Upper lobe of right lung (tissue), 1 donor: ENCODE measurements around the gene TMEM117. TPM values are rescaled to one million over a fixed set of nuclear protein-coding genes. Genes with fewer than 3 reads are reported as not detected.

ENCODE experiments used
- ATAC-seq: fragments of 200-7000 bp; cut with Tn5 transposase; one replicate; pipeline ENCODE4 v1.9.1; 2020; ENCODE audit warnings: mild to moderate bottlenecking, moderate library complexity
- DNase-seq: peaks from one replicate; pipeline ENCODE4 v3.0.0-alpha.2; 2020
- H3K27ac ChIP-seq: fragments of 200-600 bp; one replicate; pipeline ENCODE4 v1.8.0; 2022
- H3K27me3 ChIP-seq: fragments of 200-600 bp; one replicate; pipeline ENCODE4 v1.8.0; 2022; ENCODE audit warnings: mild to moderate bottlenecking
- H3K36me3 ChIP-seq: fragments of 200-600 bp; one replicate; pipeline ENCODE4 v1.8.0; 2022
- H3K4me1 ChIP-seq: fragments of 200-600 bp; one replicate; pipeline ENCODE4 v1.8.0; 2022
- H3K4me3 ChIP-seq: fragments of 200-600 bp; one replicate; pipeline ENCODE4 v1.8.0; 2022; ENCODE audit warnings: mild to moderate bottlenecking
- H3K9me3 ChIP-seq: fragments of 200-600 bp; one replicate; pipeline ENCODE4 v1.8.0; 2022
- intact Hi-C: fragments of 100-400 bp; cut with DNase I; formaldehyde crosslinking; loops from one replicate; pipeline ENCODE4 v1.11.0; 2022
- total RNA-seq: library from RNA; stranded (reverse); fragmentation: NEBNext Ultra II Directional; extraction: Animal tissue kit (Norgen Biotek cat#: 25700); gene quantifications from one replicate; pipeline ENCODE4 v1.2.1, GENCODE V29; 2021
- TF ChIP-seq, protein P1 (sequence below): fragments of 200-600 bp; IDR thresholded peaks from one replicate; pipeline ENCODE4 v1.8.0; 2022; ENCODE audit warnings: antibody characterized with exemption
- donor health status: DM: no; HTN: yes; CAD: no; lungs with severe emphysema.

Gene TMEM117
- total RNA-seq, 1 donor from 2014 or later: 4.6 TPM

DNA sequence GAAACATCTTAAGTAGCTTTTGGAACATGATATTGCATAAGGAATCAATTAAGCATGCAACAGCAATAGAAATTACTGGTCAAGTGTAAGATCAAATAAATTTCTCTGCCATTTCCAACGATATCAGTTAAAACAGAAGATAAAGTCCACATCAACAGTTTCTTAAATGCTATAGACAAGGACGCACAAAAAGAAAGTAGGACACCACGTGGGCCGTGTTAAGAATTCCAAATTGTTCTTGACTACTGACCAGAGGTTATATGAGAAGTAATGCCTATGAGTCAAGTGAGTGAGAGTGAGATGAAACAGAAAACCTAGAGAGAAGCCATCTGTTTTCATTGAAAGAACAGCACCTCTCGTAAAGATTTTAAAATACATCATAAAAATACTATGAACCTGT, 318.2 kb downstream of the TMEM117 start:
- H3K27ac ChIP-seq: no peak overlapping the region
- H3K4me1 ChIP-seq: no peaks in the 10 kb centered on the region
- no peak for ATAC-seq
- intact Hi-C loops: no loop called here
- TF ChIP-seq, protein P1, sequence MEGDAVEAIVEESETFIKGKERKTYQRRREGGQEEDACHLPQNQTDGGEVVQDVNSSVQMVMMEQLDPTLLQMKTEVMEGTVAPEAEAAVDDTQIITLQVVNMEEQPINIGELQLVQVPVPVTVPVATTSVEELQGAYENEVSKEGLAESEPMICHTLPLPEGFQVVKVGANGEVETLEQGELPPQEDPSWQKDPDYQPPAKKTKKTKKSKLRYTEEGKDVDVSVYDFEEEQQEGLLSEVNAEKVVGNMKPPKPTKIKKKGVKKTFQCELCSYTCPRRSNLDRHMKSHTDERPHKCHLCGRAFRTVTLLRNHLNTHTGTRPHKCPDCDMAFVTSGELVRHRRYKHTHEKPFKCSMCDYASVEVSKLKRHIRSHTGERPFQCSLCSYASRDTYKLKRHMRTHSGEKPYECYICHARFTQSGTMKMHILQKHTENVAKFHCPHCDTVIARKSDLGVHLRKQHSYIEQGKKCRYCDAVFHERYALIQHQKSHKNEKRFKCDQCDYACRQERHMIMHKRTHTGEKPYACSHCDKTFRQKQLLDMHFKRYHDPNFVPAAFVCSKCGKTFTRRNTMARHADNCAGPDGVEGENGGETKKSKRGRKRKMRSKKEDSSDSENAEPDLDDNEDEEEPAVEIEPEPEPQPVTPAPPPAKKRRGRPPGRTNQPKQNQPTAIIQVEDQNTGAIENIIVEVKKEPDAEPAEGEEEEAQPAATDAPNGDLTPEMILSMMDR: no peak
- no peaks in the 10 kb centered on the region for H3K36me3 ChIP-seq
- H3K9me3 ChIP-seq: no peaks in the 10 kb centered on the region
- H3K27me3 ChIP-seq: no peaks in the 10 kb centered on the region
- H3K4me3 ChIP-seq: peak overlapping the region; percentile 20
- DNase-seq: no peak

DNA sequence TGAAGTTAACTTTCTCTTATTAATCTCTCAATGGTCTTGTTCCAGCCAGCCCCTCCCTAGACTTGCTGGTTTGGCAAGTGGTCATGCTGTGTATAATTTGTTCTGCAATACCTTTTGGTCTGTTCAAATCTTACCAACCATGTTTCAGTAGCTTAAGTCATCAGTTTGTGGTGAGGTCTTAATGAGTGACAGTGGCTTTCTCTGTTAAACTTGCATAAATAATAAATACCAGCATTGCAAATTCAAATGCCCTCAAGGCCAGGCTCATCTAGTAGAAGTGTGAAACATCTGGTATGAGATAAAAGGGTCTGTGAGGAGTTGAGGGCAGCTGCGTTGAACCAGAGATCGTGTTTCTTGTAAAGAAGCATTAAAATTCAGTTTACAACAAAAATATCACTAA, 319.5 kb downstream of the TMEM117 start:
- Histone ChIP-seq H3K9me3 (no peaks in the 10 kb centered on the region), H3K4me1 (no peaks in the 10 kb centered on the region), H3K27ac (no peak overlapping the region), H3K4me3 (no peak overlapping the region), H3K27me3 (no peaks in the 10 kb centered on the region), H3K36me3 (no peaks in the 10 kb centered on the region)
- intact Hi-C loops: no loop called here
- TF ChIP-seq, protein P1: no peak
- DNase-seq (no peak), ATAC-seq (no peak)

DNA sequence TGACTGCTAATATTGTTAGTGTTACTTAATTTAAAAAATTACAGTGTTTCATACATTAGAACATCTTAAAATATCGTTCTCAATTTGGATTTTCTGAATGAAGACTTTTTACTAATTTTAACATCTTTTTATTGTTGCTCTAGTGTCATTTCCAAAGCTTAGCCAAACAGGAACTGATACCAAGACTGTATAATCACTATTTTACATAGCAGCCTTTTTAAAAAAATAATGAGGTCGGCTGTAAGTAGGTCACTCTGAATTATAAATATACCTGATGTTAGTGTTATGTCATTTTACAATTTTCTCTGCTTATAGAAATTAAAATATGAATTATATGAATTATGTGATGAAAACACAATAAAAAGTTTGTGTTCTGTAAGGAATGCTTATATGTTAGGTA, 321.5 kb downstream of the TMEM117 start:
- H3K27ac ChIP-seq: no peak overlapping the region
- ATAC-seq (no peak), DNase-seq (no peak)
- intact Hi-C loops: no loop called here
- no peaks in the 10 kb centered on the region for H3K27me3 ChIP-seq
- no peaks in the 10 kb centered on the region for H3K9me3 ChIP-seq
- H3K4me3 ChIP-seq: no peak overlapping the region
- no peaks in the 10 kb centered on the region for H3K36me3 ChIP-seq
- no peaks in the 10 kb centered on the region for H3K4me1 ChIP-seq
- TF ChIP-seq, protein P1: no peak

DNA sequence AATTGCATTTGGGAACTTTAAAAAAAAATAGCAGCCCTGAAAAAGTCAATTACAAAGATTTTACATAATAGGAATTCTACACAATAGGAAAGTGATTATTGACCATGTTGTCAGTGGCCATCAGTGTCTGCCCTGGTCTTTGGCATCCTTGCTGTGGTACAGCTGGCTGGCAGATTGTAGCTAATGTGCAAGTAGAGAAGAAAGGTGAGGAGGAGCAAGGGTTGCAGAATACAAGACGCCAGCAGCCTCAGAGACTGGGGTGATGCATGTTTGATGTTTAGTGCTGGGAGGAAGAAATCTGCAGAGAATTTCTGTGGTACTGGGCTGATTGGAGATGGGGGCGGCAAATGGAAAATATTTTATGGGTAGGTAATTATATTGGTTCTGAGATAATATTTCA, 322.9 kb downstream of the TMEM117 start:
- DNase-seq: no peak
- no peak for ATAC-seq
- H3K4me3 ChIP-seq: no peak overlapping the region
- no peaks in the 10 kb centered on the region for H3K27me3 ChIP-seq
- intact Hi-C loops: no loop called here
- H3K9me3 ChIP-seq: no peaks in the 10 kb centered on the region
- no peaks in the 10 kb centered on the region for H3K4me1 ChIP-seq
- no peak overlapping the region for H3K27ac ChIP-seq
- H3K36me3 ChIP-seq: no peaks in the 10 kb centered on the region
- TF ChIP-seq, protein P1: no peak

DNA sequence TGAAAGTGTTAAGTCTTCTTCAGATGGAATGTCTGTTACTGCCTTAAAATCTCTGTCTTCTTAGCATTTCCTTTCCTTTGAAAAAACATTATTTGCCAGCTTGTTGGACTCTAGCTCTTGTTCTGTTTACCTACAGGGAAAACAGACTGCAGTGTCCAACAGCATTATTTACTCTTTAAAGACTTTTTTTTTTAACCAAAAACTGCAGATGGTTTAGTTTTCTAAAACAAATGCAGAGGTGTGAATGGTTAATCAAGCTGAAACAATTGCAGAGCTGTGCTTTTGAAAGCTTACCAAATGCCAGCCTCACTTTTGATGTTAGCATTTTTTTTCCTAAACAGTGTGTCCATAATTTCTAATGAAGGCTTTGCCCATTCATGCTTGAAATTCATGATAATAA, 323.3 kb downstream of the TMEM117 start:
- Histone ChIP-seq H3K27me3 (no peaks in the 10 kb centered on the region), H3K9me3 (no peaks in the 10 kb centered on the region), H3K27ac (no peak overlapping the region), H3K36me3 (no peaks in the 10 kb centered on the region), H3K4me1 (no peaks in the 10 kb centered on the region), H3K4me3 (no peak overlapping the region)
- intact Hi-C loops: no loop called here
- TF ChIP-seq, protein P1: no peak
- no peak for ATAC-seq
- DNase-seq: no peak

DNA sequence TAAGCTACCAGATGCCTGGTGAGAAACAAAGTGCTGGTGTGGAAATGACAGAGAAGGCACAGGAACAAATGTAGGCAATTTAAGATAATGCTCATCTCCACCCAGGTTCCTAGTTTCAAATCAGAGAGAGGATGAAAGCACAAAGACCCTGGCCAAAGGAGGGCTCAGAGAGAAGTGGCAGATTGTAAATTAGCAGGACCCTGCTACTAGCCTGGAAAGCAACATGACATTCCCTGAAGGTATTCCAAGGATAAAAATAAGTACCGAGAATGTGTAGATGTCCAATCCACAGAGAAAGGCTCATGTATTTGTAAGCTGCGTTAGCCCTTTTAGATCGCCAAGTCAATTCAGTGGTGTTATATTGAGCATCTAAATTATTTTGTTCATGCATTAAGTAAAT, 324.0 kb downstream of the TMEM117 start:
- DNase-seq (no peak), ATAC-seq (no peak)
- Histone ChIP-seq H3K9me3 (no peaks in the 10 kb centered on the region), H3K27ac (no peak overlapping the region), H3K4me3 (no peak overlapping the region), H3K36me3 (no peaks in the 10 kb centered on the region), H3K4me1 (no peaks in the 10 kb centered on the region), H3K27me3 (no peaks in the 10 kb centered on the region)
- intact Hi-C loops: no loop called here
- TF ChIP-seq, protein P1: no peak
